Stimulated activated CD8-positive, alpha-beta memory T cell treated with anti-CD3 and anti-CD28 coated beads, Interleukin-7, amount 100 ng/mL, for 1 hour (primary cell): ENCODE results near the gene ANK3.
"Not testable (repeated sequence)": the region's sequence is repeated elsewhere in the genome, so short reads cannot be mapped to it uniquely, and the experiment has no call there.

ENCODE experiments used
- DNase-seq, 2 donors: peaks; one replicate each; pipeline ENCODE4 v3.0.0-alpha.2; 2020; ENCODE audit warnings: low read depth in 2 of 2

The ANK3 gene

DNA sequence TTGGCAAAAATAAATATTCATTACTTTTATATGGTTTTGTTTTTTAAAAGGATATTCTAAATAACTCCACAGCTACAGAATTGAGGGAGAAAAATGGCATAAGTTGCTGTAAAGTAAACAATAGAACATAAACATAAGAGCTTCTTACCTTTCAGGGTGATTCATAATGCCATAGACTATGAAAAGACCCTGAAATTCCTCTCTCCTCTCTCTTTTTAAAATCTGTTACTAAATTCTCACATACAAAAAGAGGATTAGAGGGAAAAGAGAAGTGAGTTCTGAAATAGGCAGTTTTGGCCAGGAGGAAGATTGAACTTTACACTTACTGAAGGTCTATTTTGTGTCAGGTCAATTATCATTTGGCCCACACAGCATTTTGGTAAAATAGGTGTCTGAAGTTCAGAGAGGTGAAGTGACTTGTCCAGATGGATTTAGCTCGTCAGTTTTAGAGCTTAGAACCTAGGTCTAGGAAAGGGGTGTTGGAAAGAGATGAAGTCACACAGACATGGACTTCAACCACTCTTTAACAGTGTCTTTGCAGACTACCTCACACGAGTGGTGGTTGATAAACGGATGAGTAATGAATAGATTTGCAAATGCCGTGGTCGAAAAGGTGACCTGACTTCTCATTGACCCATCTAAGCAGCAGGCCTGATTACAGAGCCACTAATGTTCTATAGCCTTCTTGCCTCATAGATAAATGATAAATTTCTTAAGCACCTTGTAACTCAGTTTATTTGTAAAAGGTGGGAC lies 292.7 kb downstream of the ANK3 start:
- DNase-seq = no peak

- DNase-seq = no peak
These were observed 296.4 kb downstream of the ANK3 start for GRCh38 chr10:60093317-60093716.

DNA sequence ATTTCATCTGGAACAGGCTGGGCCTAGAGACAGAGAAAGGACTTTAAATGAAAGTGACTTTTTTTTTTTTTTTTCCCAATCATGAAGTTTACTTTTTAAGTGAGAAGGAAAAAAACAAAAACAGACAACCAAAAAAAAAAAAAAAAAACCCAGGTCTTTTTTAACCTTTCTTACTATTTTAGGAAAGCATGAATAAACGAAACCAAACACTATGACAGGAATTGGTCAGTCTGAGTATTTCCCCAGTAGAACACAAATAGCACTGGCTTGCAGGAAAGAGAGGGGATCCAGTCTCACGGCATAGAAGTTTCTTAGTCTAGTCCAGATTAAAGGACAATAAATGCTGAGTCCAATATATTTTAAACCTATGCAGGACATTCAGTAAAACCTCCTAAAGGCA lies 302.8 kb downstream of the ANK3 start:
- no peak for DNase-seq

DNA sequence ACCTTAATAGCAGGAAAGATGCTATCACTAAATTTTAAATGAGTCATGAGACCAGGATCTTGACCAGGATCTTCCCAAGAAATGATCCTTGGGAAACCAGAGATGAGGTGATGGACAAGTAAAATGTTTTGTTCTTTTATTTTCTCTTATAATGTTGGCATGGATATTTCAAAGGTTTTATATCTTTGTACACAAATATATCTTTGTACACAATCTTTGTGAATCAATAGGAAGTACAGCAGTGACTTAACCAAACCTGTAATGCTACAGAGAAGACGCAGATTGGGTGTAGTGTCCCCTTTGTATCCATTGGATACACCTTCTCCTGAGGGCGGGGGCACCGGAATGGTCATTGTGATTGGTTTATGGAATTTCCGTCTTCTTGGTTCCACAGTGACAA lies 303.3 kb downstream of the ANK3 start:
- no peak for DNase-seq

DNA sequence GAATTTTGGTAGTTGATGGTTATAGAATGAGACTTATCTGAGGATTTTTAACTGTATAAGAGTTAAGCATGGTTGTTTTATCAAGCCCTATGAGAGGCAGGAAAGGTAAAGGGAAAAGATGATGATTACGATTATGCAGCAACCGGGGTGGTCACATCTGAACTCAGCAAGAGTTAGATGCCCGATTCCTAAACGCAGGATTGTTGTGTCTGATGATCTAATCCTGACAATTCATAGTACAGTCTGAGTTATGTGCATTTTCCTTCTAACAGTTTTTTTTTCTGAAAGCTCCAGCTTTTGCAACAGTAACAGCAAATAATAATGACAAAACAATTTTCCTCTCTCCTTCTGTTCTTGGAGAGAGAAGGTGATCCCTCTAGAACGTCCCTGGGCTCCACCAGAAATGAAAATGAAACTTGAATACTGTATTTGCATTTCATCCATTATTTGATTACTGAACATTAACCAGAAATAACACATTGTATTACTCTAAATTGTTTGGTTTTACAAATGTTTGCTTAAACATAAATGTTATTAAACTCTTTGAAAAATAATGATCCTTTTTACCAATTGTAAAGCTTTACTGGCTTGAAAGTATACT lies 306.8 kb downstream of the ANK3 start:
- no peak for DNase-seq

- no peak for DNase-seq
These were observed 307.3 kb downstream of the ANK3 start for GRCh38 chr10:60082341-60082740.

DNA sequence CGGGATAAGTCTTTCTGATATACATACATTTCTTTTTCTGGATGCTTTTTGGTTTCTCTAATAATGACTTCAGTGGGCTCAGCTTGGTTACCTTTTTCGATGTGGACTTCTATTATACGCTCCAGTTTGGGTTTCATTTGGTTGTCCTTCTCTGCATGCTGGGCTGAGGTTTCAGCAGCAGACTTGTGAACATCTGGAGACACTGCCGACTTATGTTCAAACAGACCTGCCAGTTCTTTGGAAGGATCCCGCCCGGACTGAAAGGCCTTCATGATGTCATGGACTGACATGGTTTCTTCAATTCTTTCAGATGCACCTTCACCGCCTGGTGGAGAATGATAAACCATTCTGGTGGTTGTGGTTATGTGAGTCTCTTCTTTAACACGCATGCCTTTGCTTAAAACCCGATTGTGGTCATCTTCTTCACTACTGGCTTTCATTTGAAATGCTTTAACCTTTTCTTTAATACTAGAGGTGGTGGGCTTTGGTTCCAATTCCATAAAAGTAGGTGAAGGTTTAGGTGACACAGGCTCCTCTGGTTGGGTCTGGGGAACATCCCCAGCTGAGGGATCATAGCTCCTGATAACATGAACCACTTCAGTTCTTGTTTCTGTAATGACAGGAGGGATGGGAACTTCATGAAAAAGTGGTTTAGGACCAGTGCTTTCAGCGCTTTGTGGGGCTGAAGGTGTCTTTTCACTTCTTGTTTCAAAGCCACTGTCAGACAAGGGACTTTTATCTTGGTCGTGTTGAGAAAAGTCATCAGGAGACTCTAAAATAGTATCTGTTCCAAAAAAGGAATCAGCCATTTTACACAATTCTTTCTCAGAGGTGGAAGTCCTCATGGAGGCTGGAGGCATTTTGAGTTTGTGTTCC lies 315.7 kb downstream of the ANK3 start:
- DNase-seq = no peak

- no peak for DNase-seq
These were observed 316.3 kb downstream of the ANK3 start for GRCh38 chr10:60073397-60073780.

- no peak for DNase-seq
These were observed 320.4 kb downstream of the ANK3 start for GRCh38 chr10:60069311-60069710.

DNA sequence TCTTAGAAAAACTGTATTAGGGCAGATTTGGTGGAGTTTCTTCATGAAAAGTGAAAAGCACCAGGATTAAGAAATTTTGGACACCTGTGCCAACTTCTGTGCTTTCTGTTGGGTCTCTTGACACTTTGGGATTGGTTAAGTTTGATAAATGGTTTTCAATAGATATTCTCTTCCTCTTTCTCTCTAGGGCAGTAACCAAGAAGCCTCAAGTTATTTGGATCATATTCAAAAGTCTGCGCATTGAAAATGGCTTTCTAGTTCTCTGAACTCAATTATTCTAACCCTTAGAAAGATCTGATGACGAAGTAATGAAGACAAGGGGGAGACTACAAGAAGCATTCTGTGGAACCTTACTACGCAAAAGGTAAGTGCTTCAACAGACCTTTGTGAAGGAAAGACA lies 339.3 kb downstream of the ANK3 start:
- DNase-seq = no peak

DNA sequence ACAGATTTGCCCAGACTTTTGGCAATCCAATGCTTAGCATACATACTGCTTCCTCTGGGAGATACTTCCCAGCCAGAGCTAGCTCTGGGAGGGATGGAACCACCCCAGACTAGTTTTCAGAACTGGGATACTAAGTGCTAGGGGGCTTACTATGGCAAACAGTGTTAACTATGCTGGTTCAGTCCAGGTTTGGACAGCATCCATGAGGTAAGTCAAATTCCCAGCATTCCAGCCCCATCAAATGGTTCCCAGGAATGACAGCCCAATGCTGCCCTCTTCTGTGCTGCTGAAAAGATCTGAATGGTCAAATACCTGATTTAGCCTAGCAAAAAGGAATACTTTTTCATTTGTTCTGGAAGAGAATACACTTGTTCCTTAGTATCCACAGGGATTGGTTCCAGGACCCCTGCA lies 341.6 kb downstream of the ANK3 start:
- DNase-seq = no peak

GRCh38 chr10:60045571-60045970 lies 344.1 kb downstream of the ANK3 start:
- DNase-seq = no peak

DNA sequence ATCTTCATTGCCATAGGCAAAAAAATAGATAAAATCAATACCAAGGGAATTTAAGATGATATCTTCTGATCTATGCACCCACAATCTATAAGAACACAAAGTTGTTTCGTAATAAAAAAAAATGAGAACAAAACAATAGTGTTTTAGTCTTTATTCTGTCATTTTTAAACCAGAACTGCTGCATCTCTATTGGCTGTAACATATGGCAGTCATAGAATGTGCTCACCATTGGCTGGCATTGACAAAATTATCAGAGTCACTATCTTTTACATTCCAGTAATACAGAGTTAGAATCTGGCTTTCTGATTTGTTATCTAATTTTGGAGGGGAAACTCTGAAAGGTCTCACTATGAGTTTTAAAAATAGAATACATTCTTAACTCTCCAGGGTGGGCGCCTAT lies 344.7 kb downstream of the ANK3 start:
- no peak for DNase-seq

DNA sequence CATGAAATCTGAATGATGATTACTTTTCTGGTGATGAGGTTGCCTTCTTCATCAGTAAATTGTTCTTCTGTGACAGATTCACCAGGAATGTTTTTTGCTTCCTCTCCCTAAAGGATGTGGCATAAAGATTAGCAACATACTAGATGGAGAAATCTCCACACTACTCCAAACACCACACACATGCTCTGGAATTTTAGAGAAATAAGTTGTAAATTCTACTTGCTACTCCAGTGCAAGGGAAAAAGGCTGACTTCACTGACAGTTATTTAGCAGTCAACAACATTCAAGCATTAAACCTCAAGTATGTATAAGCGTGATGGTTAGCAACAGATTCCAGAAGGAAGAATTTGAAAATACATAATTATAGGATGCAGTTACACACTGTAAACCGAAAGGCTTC lies 345.4 kb downstream of the ANK3 start:
- DNase-seq = no peak

GRCh38 chr10:60043561-60044241 lies 346.0 kb downstream of the ANK3 start:
- DNase-seq = no peak

DNA sequence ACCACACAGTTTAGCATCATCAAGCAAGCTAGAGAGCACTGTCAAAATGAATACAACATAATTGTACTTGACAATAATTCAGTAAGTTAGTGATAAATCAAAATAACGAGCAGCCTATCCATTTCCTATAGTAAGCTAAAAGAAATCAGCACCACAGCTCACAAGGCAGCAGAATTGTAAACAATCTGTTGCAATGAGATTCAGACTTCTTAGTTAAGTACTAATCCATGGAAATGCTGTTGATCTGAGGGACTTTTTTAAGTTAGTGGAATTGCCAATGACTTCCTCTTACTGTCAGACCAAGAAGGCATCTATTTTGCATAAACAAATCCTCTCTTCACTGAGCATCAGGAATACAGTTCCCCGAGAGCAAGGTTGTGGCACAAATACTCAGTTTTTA lies 346.8 kb downstream of the ANK3 start:
- no peak for DNase-seq

DNA sequence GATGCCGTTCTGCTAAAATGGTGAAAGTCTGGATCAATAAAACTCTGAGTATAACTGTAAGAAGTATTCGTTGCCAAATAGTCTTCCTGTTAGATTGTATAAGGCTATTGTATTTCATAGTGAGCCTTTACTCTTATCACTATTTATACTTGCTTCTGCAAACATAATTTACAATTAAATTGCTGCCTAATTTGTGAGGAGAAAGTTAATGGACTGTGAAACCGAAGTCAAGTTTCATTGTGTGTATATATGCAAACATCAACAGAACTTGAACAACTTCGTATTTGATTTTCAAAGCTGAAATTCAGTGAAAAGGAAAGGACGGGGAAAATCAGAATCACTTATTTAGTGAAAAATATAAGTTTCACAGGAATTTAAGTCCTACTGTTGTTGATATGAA lies 347.4 kb downstream of the ANK3 start:
- DNase-seq = no peak

DNA sequence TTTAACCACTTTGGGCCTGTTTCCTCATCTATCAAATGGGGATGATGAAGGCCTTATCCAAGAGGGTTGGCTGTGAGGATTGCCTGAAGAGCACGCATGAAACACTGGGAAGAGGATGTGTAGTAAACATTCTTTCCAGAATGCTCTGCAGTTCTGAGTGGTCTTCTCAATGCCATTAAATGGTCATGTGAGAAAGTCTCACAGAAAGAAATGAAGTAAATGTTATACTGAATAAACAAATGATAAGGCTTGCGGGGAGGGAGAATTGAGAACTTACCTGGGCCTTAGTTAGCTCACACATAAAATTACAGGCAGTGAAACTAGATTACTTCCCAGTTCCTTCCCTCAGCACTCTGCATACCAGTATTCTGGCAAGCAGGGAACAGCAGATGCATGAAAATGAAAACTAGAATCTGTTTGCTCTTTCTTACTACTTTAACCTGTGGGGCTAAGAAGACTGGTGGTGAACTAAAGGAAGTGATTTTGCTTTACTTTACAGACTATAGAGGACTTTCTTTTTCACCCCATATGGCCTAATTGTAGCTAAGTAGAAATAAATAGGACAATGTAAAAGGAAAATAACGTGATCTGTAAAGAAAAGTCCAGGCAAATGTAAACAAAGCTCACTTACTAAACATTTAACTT lies 348.1 kb downstream of the ANK3 start:
- DNase-seq = no peak

GRCh38 chr10:60040014-60040662 lies 349.5 kb downstream of the ANK3 start:
- no peak for DNase-seq

GRCh38 chr10:60035984-60036383 lies 353.7 kb downstream of the ANK3 start:
- no peak for DNase-seq

DNA sequence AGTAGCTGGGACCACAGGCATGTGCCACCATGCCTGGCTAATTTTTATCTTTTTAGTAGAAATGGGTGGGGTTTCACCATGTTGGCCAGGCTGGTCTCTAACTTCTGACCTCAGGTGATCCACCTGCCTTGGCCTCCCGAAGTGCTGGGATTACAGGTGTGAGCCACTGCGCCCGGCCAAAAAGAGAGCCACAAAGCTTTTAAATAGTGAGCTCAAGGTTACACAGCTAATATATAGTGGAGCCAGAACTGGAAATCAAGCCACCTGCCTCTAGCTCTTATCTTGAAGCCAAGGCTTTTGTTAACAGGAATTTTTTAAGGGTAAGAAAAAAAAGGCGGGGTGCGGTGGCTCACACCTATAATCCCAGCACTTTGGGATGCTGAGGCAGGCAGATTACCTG lies 354.3 kb downstream of the ANK3 start:
- DNase-seq = not testable (repeated sequence)
